GM12891 (cell line): ENCODE measurements around the gene WFIKKN1.

Experiments
- POLR2A ChIP-seq: IDR thresholded peaks from 2 replicates; pipeline ENCODE4 v1.6.1; 2011; ENCODE audit warnings: low read depth, low read length, control low read depth
- POLR2AphosphoS5 ChIP-seq: IDR thresholded peaks from 2 replicates; pipeline ENCODE4 v1.6.1; 2011; ENCODE audit warnings: low read depth, low read length, control low read depth
- POU2F2 ChIP-seq: IDR thresholded peaks from 2 replicates; pipeline ENCODE4 v1.6.1; 2011; ENCODE audit warnings: low read depth, mild to moderate bottlenecking, control low read depth, low read length, moderate library complexity
- SPI1 ChIP-seq: IDR thresholded peaks from 2 replicates; pipeline ENCODE4 v1.6.1; 2011; ENCODE audit warnings: low read depth, low read length, control low read depth
- TAF1 ChIP-seq: IDR thresholded peaks from 2 replicates; pipeline ENCODE4 v1.6.1; 2011; ENCODE audit warnings: low read depth, low read length, control low read depth

GRCh38 chr16:630815-631405 lies at the start of gene WFIKKN1:
- TF ChIP-seq POLR2A, result no peak
- no peak for TF ChIP-seq POLR2AphosphoS5
- no peak for TF ChIP-seq POU2F2
- TF ChIP-seq SPI1, result no peak
- TF ChIP-seq TAF1, result no peak
